Lower leg skin (tissue), 3 donors: ENCODE data around the gene MAP3K14.

Experiments
- POLR2A ChIP-seq, 2 donors: fragments of 450-650 bp; IDR thresholded peaks; one replicate each; pipeline ENCODE4 v1.6.1; 2016 to 2017; ENCODE audit warnings: antibody characterized with exemption in 2 of 2, mild to moderate bottlenecking in 1 of 2, moderate library complexity in 1 of 2
- TF ChIP-seq, protein P1 (sequence below), 3 donors: fragments of 450-650 bp; IDR thresholded peaks; one replicate each; pipeline ENCODE4 v1.5.1; 2016; ENCODE audit warnings: antibody characterized with exemption in 3 of 3, mild to moderate bottlenecking in 3 of 3, moderate library complexity in 2 of 3

DNA sequence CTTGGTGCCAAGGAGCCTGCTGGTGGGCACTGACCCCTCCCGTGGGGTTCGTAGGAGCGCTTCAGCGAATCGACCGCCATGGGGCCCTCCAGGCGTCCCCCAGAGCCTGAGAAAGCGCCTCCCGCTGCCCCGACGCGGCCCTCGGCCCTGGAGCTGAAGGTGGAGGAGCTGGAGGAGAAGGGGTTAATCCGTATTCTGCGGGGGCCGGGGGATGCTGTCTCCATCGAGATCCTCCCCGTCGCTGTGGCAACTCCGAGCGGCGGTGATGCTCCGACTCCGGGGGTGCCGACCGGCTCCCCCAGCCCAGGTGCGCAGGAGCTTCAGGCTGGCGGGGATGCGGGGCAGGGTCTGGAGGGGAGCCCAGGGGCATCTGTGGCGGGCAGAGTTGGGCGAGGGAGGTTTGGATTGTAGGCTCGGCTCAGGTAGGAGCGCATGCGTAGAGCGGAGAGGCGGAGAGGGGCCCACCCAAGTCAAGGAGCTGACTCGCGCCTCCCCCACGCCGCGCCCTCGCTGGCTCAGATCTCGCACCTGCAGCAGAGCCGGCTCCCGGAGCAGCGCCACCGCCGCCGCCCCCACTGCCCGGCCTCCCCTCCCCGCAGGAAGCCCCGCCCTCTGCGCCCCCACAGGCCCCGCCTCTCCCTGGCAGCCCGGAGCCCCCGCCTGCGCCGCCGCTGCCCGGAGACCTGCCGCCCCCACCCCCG lies 75.3 kb downstream of the MAP3K14 start:
- TF ChIP-seq, protein P1, sequence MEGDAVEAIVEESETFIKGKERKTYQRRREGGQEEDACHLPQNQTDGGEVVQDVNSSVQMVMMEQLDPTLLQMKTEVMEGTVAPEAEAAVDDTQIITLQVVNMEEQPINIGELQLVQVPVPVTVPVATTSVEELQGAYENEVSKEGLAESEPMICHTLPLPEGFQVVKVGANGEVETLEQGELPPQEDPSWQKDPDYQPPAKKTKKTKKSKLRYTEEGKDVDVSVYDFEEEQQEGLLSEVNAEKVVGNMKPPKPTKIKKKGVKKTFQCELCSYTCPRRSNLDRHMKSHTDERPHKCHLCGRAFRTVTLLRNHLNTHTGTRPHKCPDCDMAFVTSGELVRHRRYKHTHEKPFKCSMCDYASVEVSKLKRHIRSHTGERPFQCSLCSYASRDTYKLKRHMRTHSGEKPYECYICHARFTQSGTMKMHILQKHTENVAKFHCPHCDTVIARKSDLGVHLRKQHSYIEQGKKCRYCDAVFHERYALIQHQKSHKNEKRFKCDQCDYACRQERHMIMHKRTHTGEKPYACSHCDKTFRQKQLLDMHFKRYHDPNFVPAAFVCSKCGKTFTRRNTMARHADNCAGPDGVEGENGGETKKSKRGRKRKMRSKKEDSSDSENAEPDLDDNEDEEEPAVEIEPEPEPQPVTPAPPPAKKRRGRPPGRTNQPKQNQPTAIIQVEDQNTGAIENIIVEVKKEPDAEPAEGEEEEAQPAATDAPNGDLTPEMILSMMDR (IDR thresholded peaks at IDR 0.05): no peak
- TF ChIP-seq POLR2A (IDR thresholded peaks at IDR 0.05): no peak
